ENCODE data around the gene SPATA9.
"Not testable (repeated sequence)": the region's sequence is repeated elsewhere in the genome, so short reads cannot be mapped to it uniquely, and the experiment has no call there.

The SPATA9 gene

GRCh38 chr5:95707055-95707454 is 24.3 kb upstream of the SPATA9 start:
- no peak for ATAC-seq
- no peak for TF ChIP-seq ZC3H10 (CRISPR knock-in tag; IDR thresholded peaks at IDR 0.05)
- no peak for TF ChIP-seq ZNF70 (CRISPR knock-in tag; IDR thresholded peaks at IDR 0.05)
- no peak for TF ChIP-seq CSDC2 (CRISPR knock-in tag; IDR thresholded peaks at IDR 0.05)
- TF ChIP-seq POU6F1 (CRISPR knock-in tag; IDR thresholded peaks at IDR 0.05; ENCODE audit: borderline replicate concordance, low read depth) = no peak
- TF ChIP-seq TSHZ2 (CRISPR knock-in tag; IDR thresholded peaks at IDR 0.05) = no peak
- TF ChIP-seq ZNF565 (CRISPR knock-in tag; conservative IDR thresholded peaks at IDR 0.05; ENCODE audit: low read depth) = no peak
- TF ChIP-seq, protein P1, sequence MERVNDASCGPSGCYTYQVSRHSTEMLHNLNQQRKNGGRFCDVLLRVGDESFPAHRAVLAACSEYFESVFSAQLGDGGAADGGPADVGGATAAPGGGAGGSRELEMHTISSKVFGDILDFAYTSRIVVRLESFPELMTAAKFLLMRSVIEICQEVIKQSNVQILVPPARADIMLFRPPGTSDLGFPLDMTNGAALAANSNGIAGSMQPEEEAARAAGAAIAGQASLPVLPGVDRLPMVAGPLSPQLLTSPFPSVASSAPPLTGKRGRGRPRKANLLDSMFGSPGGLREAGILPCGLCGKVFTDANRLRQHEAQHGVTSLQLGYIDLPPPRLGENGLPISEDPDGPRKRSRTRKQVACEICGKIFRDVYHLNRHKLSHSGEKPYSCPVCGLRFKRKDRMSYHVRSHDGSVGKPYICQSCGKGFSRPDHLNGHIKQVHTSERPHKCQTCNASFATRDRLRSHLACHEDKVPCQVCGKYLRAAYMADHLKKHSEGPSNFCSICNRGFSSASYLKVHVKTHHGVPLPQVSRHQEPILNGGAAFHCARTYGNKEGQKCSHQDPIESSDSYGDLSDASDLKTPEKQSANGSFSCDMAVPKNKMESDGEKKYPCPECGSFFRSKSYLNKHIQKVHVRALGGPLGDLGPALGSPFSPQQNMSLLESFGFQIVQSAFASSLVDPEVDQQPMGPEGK (CRISPR knock-in tag; IDR thresholded peaks at IDR 0.05; ENCODE audit: borderline replicate concordance) = no peak
- TF ChIP-seq ZFP3 (CRISPR knock-in tag; IDR thresholded peaks at IDR 0.05) = no peak
- TF ChIP-seq OSR1 (CRISPR knock-in tag; IDR thresholded peaks at IDR 0.05) = no peak
- TF ChIP-seq, protein P2, sequence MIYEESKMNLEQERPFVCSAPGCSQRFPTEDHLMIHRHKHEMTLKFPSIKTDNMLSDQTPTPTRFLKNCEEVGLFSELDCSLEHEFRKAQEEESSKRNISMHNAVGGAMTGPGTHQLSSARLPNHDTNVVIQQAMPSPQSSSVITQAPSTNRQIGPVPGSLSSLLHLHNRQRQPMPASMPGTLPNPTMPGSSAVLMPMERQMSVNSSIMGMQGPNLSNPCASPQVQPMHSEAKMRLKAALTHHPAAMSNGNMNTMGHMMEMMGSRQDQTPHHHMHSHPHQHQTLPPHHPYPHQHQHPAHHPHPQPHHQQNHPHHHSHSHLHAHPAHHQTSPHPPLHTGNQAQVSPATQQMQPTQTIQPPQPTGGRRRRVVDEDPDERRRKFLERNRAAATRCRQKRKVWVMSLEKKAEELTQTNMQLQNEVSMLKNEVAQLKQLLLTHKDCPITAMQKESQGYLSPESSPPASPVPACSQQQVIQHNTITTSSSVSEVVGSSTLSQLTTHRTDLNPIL (CRISPR knock-in tag; IDR thresholded peaks at IDR 0.05; ENCODE audit: low read depth) = no peak
- TF ChIP-seq ZNF8 (CRISPR knock-in tag; IDR thresholded peaks at IDR 0.05) = no peak

- ATAC-seq = not testable (repeated sequence)
Measured at GRCh38 chr5:95706196-95706595, 23.4 kb upstream of the SPATA9 start.

- ATAC-seq = no peak
- TF ChIP-seq TOX (CRISPR knock-in tag; IDR thresholded peaks at IDR 0.05; ENCODE audit: borderline replicate concordance) = no peak
- no peak for TF ChIP-seq ESRRG (CRISPR knock-in tag; IDR thresholded peaks at IDR 0.05)
- no peak for TF ChIP-seq BACH2 (CRISPR knock-in tag; IDR thresholded peaks at IDR 0.05; ENCODE audit: borderline replicate concordance)
- no peak for TF ChIP-seq ZFP3 (CRISPR knock-in tag; IDR thresholded peaks at IDR 0.05)
- TF ChIP-seq, protein P3, sequence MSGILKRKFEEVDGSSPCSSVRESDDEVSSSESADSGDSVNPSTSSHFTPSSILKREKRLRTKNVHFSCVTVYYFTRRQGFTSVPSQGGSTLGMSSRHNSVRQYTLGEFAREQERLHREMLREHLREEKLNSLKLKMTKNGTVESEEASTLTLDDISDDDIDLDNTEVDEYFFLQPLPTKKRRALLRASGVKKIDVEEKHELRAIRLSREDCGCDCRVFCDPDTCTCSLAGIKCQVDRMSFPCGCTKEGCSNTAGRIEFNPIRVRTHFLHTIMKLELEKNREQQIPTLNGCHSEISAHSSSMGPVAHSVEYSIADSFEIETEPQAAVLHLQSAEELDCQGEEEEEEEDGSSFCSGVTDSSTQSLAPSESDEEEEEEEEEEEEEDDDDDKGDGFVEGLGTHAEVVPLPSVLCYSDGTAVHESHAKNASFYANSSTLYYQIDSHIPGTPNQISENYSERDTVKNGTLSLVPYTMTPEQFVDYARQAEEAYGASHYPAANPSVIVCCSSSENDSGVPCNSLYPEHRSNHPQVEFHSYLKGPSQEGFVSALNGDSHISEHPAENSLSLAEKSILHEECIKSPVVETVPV (CRISPR knock-in tag; IDR thresholded peaks at IDR 0.05) = no peak
- TF ChIP-seq, protein P1 (CRISPR knock-in tag; IDR thresholded peaks at IDR 0.05; ENCODE audit: borderline replicate concordance) = no peak
- no peak for TF ChIP-seq ZFP30 (CRISPR knock-in tag; IDR thresholded peaks at IDR 0.05)
- TF ChIP-seq ISL1 (CRISPR knock-in tag; IDR thresholded peaks at IDR 0.05) = no peak
- TF ChIP-seq ZNF8 (CRISPR knock-in tag; IDR thresholded peaks at IDR 0.05) = no peak
- no peak for TF ChIP-seq TCF4 (CRISPR knock-in tag; IDR thresholded peaks at IDR 0.05; ENCODE audit: borderline replicate concordance)
- TF ChIP-seq ZNF565 (CRISPR knock-in tag; conservative IDR thresholded peaks at IDR 0.05; ENCODE audit: low read depth) = no peak
- TF ChIP-seq ZNF70 (CRISPR knock-in tag; IDR thresholded peaks at IDR 0.05) = no peak
Measured at GRCh38 chr5:95704150-95704549, 21.4 kb upstream of the SPATA9 start.

Data from SK-N-SH treated with all-trans-retinoic acid at 6 μM for 48 hours (cell line).